Keratinocyte (primary cell): ENCODE results near the gene GYG2. TPM values are rescaled to one million over a fixed set of nuclear protein-coding genes. Genes with fewer than 3 reads are reported as not detected.

Source experiments
- DNase-seq: peaks from one replicate; pipeline ENCODE4 v3.0.0-alpha.2; 2011; ENCODE audit warnings: low read depth, missing footprints, low spot score
- FAIRE-seq: peaks from 2 replicates; lab custom pipeline; 2011; peaks lifted over from hg19 to GRCh38; lab: Jason Lieb, UNC
- H2AFZ ChIP-seq: 2 replicates; pipeline ENCODE4 v1.6.0; 2012; ENCODE audit warnings: low read length, control low read depth, inconsistent platforms; ENCODE audit not compliant: control insufficient read depth
- H3K27ac ChIP-seq: 2 replicates; pipeline ENCODE4 v1.5.1; 2011; ENCODE audit warnings: low read length; ENCODE audit not compliant: control insufficient read depth, insufficient read depth
- H3K27me3 ChIP-seq: 3 replicates; pipeline ENCODE4 v1.6.0; 2011; ENCODE audit warnings: low read length; ENCODE audit not compliant: control insufficient read depth, insufficient read depth; ENCODE audit errors: extremely low read depth
- H3K36me3 ChIP-seq, 2 experiments: 2 replicates in 1 of 2; 3 replicates in 1 of 2; pipeline ENCODE4 v1.5.1; 2011; ENCODE audit warnings: low read length in 2 of 2, mild to moderate bottlenecking in 1 of 2; ENCODE audit not compliant: control insufficient read depth in 2 of 2, insufficient read depth in 2 of 2; ENCODE audit errors: extremely low read depth in 1 of 2
- H3K4me1 ChIP-seq: 3 replicates; pipeline ENCODE4 v1.5.1; 2011; ENCODE audit warnings: low read length; ENCODE audit not compliant: control insufficient read depth, insufficient read depth; ENCODE audit errors: extremely low read depth
- H3K4me2 ChIP-seq: 3 replicates; pipeline ENCODE4 v1.6.0; 2011; ENCODE audit warnings: low read depth, low read length; ENCODE audit not compliant: control insufficient read depth, insufficient read depth; ENCODE audit errors: extremely low read depth
- H3K4me3 ChIP-seq, 3 experiments: fragments of 200-600 bp in 1 of 3; sonication (generic) in 1 of 3; 2 replicates in 2 of 3; 3 replicates in 1 of 3; pipeline ENCODE4 v1.5.1; 2011 to 2016; ENCODE audit warnings: low read length in 3 of 3, mild to moderate bottlenecking in 3 of 3, control low read depth in 2 of 3, inconsistent platforms in 1 of 3, low read depth in 1 of 3, mixed read lengths in 1 of 3, mixed run types in 1 of 3, moderate library complexity in 1 of 3; ENCODE audit not compliant: control insufficient read depth in 2 of 3, insufficient read depth in 2 of 3; ENCODE audit errors: extremely low read depth in 1 of 3
- H3K79me2 ChIP-seq: 2 replicates; pipeline ENCODE4 v1.6.0; 2012; ENCODE audit warnings: low read length; ENCODE audit not compliant: control insufficient read depth, insufficient read depth
- H3K9ac ChIP-seq: 3 replicates; pipeline ENCODE4 v1.6.0; 2011; ENCODE audit warnings: low read length; ENCODE audit not compliant: control insufficient read depth, insufficient read depth; ENCODE audit errors: extremely low read depth
- H3K9me1 ChIP-seq: 3 replicates; pipeline ENCODE4 v1.6.0; 2011; ENCODE audit warnings: low read length; ENCODE audit not compliant: control insufficient read depth, insufficient read depth; ENCODE audit errors: extremely low read depth
- H3K9me3 ChIP-seq: 2 replicates; pipeline ENCODE4 v1.5.1; 2012; ENCODE audit warnings: low read depth, low read length; ENCODE audit not compliant: control insufficient read depth
- H4K20me1 ChIP-seq: 3 replicates; pipeline ENCODE4 v1.6.0; 2011; ENCODE audit warnings: low read length; ENCODE audit not compliant: control insufficient read depth, insufficient read depth; ENCODE audit errors: extremely low read depth
- EZH2 ChIP-seq: IDR thresholded peaks from one replicate; pipeline ENCODE4 v1.6.1; 2012; ENCODE audit warnings: inconsistent platforms, mild to moderate bottlenecking, low read length, moderate library complexity
- dilution Hi-C: fragments of 300-500 bp; cut with MboI; formaldehyde crosslinking; loops from one replicate; pipeline ENCODE4 v1.7.0; 2020; ENCODE audit warnings: low sequenced_read_pairs; ENCODE audit not compliant: extremely low pct_ligation_motif_present
- polyA plus RNA-seq, 5 experiments: library from polyadenylated mRNA; depleted of rRNA in 3 of 5; stranded (reverse) in 3 of 5; stranded (forward) in 1 of 5; unstranded in 1 of 5; fragments of >200 nt; gene quantifications; 1 replicate in 1 of 5; 2 replicates in 3 of 5; 3 replicates in 1 of 5; pipeline versions ENCODE4 v1.2.1 to v1.2.3, GENCODE V29; 2011 to 2012; ENCODE audit warnings: missing spikeins in 2 of 5, low read depth in 1 of 5, low replicate concordance in 1 of 5
- TF ChIP-seq, protein P1 (sequence below), 3 experiments: IDR thresholded peaks in 1 of 3; conservative IDR thresholded peaks in 1 of 3; optimal IDR thresholded peaks in 1 of 3; 2 replicates in 2 of 3; 3 replicates in 1 of 3; pipeline versions ENCODE3 to v1.5.1; 2011; ENCODE audit warnings: low read length in 3 of 3, mild to moderate bottlenecking in 3 of 3, moderate library complexity in 2 of 3, control low read depth in 1 of 3, inconsistent platforms in 1 of 3; ENCODE audit not compliant: insufficient read depth in 2 of 3; ENCODE audit errors: extremely low read depth in 1 of 3

The GYG2 gene
- polyA plus RNA-seq, 1 donor (not counting 4 experiments of a cell fraction or from before 2014, with no cell fraction given): not detected

DNA sequence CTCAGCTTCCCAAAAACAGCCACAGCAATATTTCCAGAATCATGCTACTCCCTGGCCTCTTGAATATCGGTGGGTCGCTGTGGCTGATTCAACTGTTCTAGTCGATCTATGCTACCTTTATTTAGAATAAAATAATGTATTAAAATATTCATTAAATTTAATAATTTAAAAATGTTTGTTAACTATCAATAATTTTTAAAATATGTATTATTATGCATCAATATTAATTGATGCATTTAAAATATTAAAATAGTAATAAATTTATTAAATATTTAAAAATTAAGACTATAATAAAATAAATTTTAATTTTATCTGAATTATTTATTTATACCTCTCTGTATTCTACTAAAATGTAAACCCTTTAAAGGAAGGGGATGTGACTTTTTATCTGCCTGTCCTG is 81.4 kb downstream of the GYG2 start:
- Histone ChIP-seq H2AFZ (no peak overlapping the region), H3K9me3 (no peaks in the 10 kb centered on the region), H3K9ac (no peak overlapping the region), H3K79me2 (no peaks in the 10 kb centered on the region), H3K27me3 (no peaks in the 10 kb centered on the region), H3K4me3 (no peak overlapping the region), H3K36me3 (peaks cover 0 to 2% of the 10 kb centered on the region in 2 experiments), H4K20me1 (no peaks in the 10 kb centered on the region), H3K27ac (no peak overlapping the region), H3K4me2 (no peak overlapping the region), H3K4me1 (no peaks in the 10 kb centered on the region), H3K9me1 (no peaks in the 10 kb centered on the region)
- dilution Hi-C loops: no loop called here
- TF ChIP-seq, protein P1, sequence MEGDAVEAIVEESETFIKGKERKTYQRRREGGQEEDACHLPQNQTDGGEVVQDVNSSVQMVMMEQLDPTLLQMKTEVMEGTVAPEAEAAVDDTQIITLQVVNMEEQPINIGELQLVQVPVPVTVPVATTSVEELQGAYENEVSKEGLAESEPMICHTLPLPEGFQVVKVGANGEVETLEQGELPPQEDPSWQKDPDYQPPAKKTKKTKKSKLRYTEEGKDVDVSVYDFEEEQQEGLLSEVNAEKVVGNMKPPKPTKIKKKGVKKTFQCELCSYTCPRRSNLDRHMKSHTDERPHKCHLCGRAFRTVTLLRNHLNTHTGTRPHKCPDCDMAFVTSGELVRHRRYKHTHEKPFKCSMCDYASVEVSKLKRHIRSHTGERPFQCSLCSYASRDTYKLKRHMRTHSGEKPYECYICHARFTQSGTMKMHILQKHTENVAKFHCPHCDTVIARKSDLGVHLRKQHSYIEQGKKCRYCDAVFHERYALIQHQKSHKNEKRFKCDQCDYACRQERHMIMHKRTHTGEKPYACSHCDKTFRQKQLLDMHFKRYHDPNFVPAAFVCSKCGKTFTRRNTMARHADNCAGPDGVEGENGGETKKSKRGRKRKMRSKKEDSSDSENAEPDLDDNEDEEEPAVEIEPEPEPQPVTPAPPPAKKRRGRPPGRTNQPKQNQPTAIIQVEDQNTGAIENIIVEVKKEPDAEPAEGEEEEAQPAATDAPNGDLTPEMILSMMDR (optimal IDR thresholded peaks at IDR 0.05 in 1 of 3, IDR thresholded peaks at IDR 0.05 in 1 of 3, conservative IDR thresholded peaks at IDR 0.05 in 1 of 3; ENCODE audit: extremely low read depth in 1 of 3, insufficient read depth in 2 of 3, low read length in 3 of 3): no peak
- TF ChIP-seq EZH2: no peak
- FAIRE-seq (no peak), DNase-seq (no peak)

DNA sequence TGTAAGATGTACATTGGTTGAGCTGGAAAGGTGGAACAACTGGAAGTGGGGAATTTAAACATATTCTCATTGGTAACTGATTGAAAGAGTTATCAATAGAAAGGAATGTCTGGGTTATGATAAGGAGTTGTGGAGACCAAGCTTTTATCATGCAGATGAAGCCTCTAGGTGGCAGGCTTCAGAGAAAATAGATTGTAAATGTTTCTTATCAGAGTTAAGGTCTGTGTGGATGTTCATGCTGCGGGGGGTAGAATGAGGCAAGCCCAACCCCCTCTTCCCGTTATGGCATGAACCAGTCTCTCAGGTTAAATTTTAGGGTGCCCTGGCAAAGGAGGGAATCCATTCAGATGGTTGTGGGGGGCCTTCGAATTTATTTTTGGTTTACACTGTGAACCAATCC is 84.4 kb downstream of the GYG2 start:
- Histone ChIP-seq H2AFZ (no peak overlapping the region), H3K4me3 (no peak overlapping the region), H3K9me3 (no peaks in the 10 kb centered on the region), H3K27me3 (no peaks in the 10 kb centered on the region), H3K4me2 (no peak overlapping the region), H3K9ac (no peak overlapping the region), H3K79me2 (no peaks in the 10 kb centered on the region), H3K4me1 (no peaks in the 10 kb centered on the region), H4K20me1 (no peaks in the 10 kb centered on the region), H3K9me1 (no peaks in the 10 kb centered on the region), H3K36me3 (peaks cover 0 to 2% of the 10 kb centered on the region in 2 experiments), H3K27ac (no peak overlapping the region)
- DNase-seq: no peak
- dilution Hi-C loops: no loop called here
- no peak for TF ChIP-seq EZH2
- TF ChIP-seq, protein P1 (optimal IDR thresholded peaks at IDR 0.05 in 1 of 3, IDR thresholded peaks at IDR 0.05 in 1 of 3, conservative IDR thresholded peaks at IDR 0.05 in 1 of 3; ENCODE audit: extremely low read depth in 1 of 3, insufficient read depth in 2 of 3, low read length in 3 of 3): peak in 1 of 3 experiments; percentile 9
- no peak for FAIRE-seq
